HepG2 (cell line): Measurements from ENCODE around the gene PTPRF. TPM values are rescaled to one million over a fixed set of nuclear protein-coding genes. Genes with fewer than 3 reads are reported as not detected.

ENCODE experiments used
- DMAP1 ChIP-seq: IDR thresholded peaks from 2 replicates; pipeline ENCODE4 v1.6.1; 2016
- GATA4 ChIP-seq: sonication (generic); IDR thresholded peaks from 2 replicates; pipeline ENCODE4 v1.6.1; 2016; ENCODE audit warnings: antibody characterized with exemption, low read depth, borderline replicate concordance
- HOMEZ ChIP-seq: IDR thresholded peaks from 2 replicates; pipeline ENCODE4 v1.6.1; 2016; ENCODE audit warnings: low read depth
- ISL2 ChIP-seq: sonication (generic); formaldehyde crosslinking; IDR thresholded peaks from 2 replicates; pipeline ENCODE4 v1.5.0; 2020; ENCODE audit warnings: missing genetic modification reagents
- KDM3A ChIP-seq: IDR thresholded peaks from 2 replicates; pipeline ENCODE4 v1.6.1; 2018; ENCODE audit warnings: low read depth, missing compliant biosample characterization
- KLF9 ChIP-seq: IDR thresholded peaks from 2 replicates; pipeline ENCODE4 v1.6.1; 2016; ENCODE audit warnings: low read depth
- MAX ChIP-seq: IDR thresholded peaks from 2 replicates; pipeline ENCODE4 v1.6.1; 2012; ENCODE audit warnings: inconsistent platforms
- NR2C2 ChIP-seq: sonication (generic); formaldehyde crosslinking; IDR thresholded peaks from 2 replicates; pipeline ENCODE4 v1.4.0; 2020; ENCODE audit warnings: missing genetic modification reagents, mild to moderate bottlenecking, moderate library complexity, borderline replicate concordance
- RCOR2 ChIP-seq: IDR thresholded peaks from 2 replicates; pipeline ENCODE4 v1.6.1; 2016; ENCODE audit warnings: missing biosample characterization, missing genetic modification reagents
- SMC3 ChIP-seq: IDR thresholded peaks from 2 replicates; pipeline ENCODE4 v1.6.1; 2011; ENCODE audit warnings: low read length, improper control_type of control experiment
- TAF1 ChIP-seq: sonication (generic); formaldehyde crosslinking; IDR thresholded peaks from 2 replicates; pipeline ENCODE4 v1.4.0; 2020; ENCODE audit warnings: missing genetic modification reagents
- TCF12 ChIP-seq, 2 experiments: fragments of 450-650 bp in 1 of 2; sonication (generic) in 1 of 2; formaldehyde crosslinking in 1 of 2; IDR thresholded peaks; 2 replicates each; pipeline versions ENCODE4 v1.6.1 to v1.8.0; 2017 to 2022; ENCODE audit warnings: antibody characterized with exemption in 1 of 2, mild to moderate bottlenecking in 1 of 2, missing genetic modification reagents in 1 of 2, moderate library complexity in 1 of 2
- TGIF2 ChIP-seq: IDR thresholded peaks from 2 replicates; pipeline ENCODE4 v1.6.1; 2016; ENCODE audit warnings: control low read depth, missing compliant biosample characterization
- TRIM24 ChIP-seq: sonication (generic); formaldehyde crosslinking; IDR thresholded peaks from 2 replicates; pipeline ENCODE4 v1.8.0; 2022; ENCODE audit warnings: mild to moderate bottlenecking, missing genetic modification reagents
- ZGPAT ChIP-seq: IDR thresholded peaks from 2 replicates; pipeline ENCODE4 v1.6.1; 2016; ENCODE audit warnings: mild to moderate bottlenecking
- ZNF232 ChIP-seq: sonication (generic); formaldehyde crosslinking; IDR thresholded peaks from 2 replicates; pipeline ENCODE4 v1.4.0; 2020; ENCODE audit warnings: missing genetic modification reagents, borderline replicate concordance
- ZNF235 ChIP-seq: sonication (generic); formaldehyde crosslinking; IDR thresholded peaks from 2 replicates; pipeline ENCODE4 v1.8.1; 2023; ENCODE audit warnings: mild to moderate bottlenecking, missing genetic modification reagents, borderline replicate concordance
- ZNF251 ChIP-seq: sonication (generic); formaldehyde crosslinking; IDR thresholded peaks from 2 replicates; pipeline ENCODE4 v1.9.0; 2021; ENCODE audit warnings: mild to moderate bottlenecking, missing genetic modification reagents
- ZNF512B ChIP-seq: sonication (generic); formaldehyde crosslinking; IDR thresholded peaks from 2 replicates; pipeline ENCODE4 v1.5.1; 2020; ENCODE audit warnings: missing genetic modification reagents, mild to moderate bottlenecking, borderline replicate concordance
- ZNF639 ChIP-seq: conservative IDR thresholded peaks from 2 replicates; pipeline ENCODE4 v1.6.1; 2018; ENCODE audit warnings: missing genetic modification reagents
- ZNF724P ChIP-seq: sonication (generic); formaldehyde crosslinking; IDR thresholded peaks from 2 replicates; pipeline ENCODE4 v1.8.0; 2022; ENCODE audit warnings: missing genetic modification reagents, borderline replicate concordance
- ZNF782 ChIP-seq: sonication (generic); formaldehyde crosslinking; IDR thresholded peaks from 2 replicates; pipeline ENCODE4 v1.4.0; 2020; ENCODE audit warnings: missing genetic modification reagents, mild to moderate bottlenecking, borderline replicate concordance
- polyA plus RNA-seq, 8 experiments: library from polyadenylated mRNA; depleted of rRNA in 3 of 8; stranded (reverse) in 7 of 8; unstranded in 1 of 8; fragments of >200 nt; fragmentation: Illumina TruSeq in 4 of 8; extraction: Trizol in 4 of 8; gene quantifications; 2 replicates each; pipeline versions ENCODE4 v1.2.1 to v1.2.3, GENCODE V29; 2011 to 2016; ENCODE audit warnings: low read depth in 4 of 8, missing spikeins in 1 of 8, mixed read lengths in 1 of 8; ENCODE audit not compliant: insufficient read depth in 1 of 8
- total RNA-seq, 5 experiments: library from RNA; depleted of rRNA; stranded (reverse); fragments of >200 nt; fragmentation: Illumina TruSeq; extraction: Trizol; gene quantifications; 2 replicates each; pipeline ENCODE4 v1.2.3, GENCODE V29; 2016; ENCODE audit warnings: low read depth in 1 of 5

PTPRF gene
- total and polyA plus RNA-seq, 2 of the 13 experiments (the other 11 are each of a cell fraction or from before 2014, with no cell fraction given): 55.9 to 167 TPM

- TF ChIP-seq TCF12 (IDR thresholded peaks at IDR 0.05) (no peak), TCF12 (CRISPR knock-in tag; IDR thresholded peaks at IDR 0.05) (peak; percentile 92; the same call in 1 of the 2 replicates), TAF1 (CRISPR knock-in tag) (peak; percentile 24; the same call in 1 of the 2 replicates), DMAP1 (CRISPR knock-in tag) (peak; percentile 77), KDM3A (peak; percentile 70; the same call in 1 of the 2 replicates), ISL2 (peak; percentile 93), ZNF232 (CRISPR knock-in tag) (0 out of 2 replicates have a peak, but pooled peaks have one; percentile 69), TRIM24 (CRISPR knock-in tag) (peak; percentile 81), ZGPAT (CRISPR knock-in tag) (peak; percentile 98), GATA4 (peak; percentile 90), ZNF512B (no peak), ZNF782 (CRISPR knock-in tag) (peak; percentile 77; the same call in 1 of the 2 replicates), NR2C2 (CRISPR knock-in tag) (peak; percentile 90), MAX (peak; percentile 80), HOMEZ (CRISPR knock-in tag) (peak; percentile 86; the same call in 1 of the 2 replicates), ZNF235 (CRISPR knock-in tag) (no peak), ZNF251 (CRISPR knock-in tag) (peak; percentile 19; the same call in 1 of the 2 replicates), KLF9 (CRISPR knock-in tag) (peak; percentile 55; the same call in 1 of the 2 replicates), TGIF2 (CRISPR knock-in tag) (peak; percentile 92), SMC3 (peak; percentile 37; the same call in 1 of the 2 replicates), ZNF724P (CRISPR knock-in tag) (peak; percentile 71; the same call in 1 of the 2 replicates), RCOR2 (peak; percentile 84), ZNF639 (0 out of 2 replicates have a peak, but pooled peaks have one; percentile 33)
These were observed 17.9 kb downstream of the PTPRF start (continued) for GRCh38 chr1:43548285-43549271.
